HEK293 (cell line): ENCODE results near the gene COX10.
A peak's percentile ranks its signal among the peaks of the same experiment; 100 is the strongest.

ENCODE experiments used
- CTCF ChIP-seq: fragments of 450-650 bp; formaldehyde crosslinking; IDR thresholded peaks from 2 replicates; pipeline ENCODE4 v1.5.1; 2016; ENCODE audit warnings: missing biosample characterization, missing genetic modification characterization
- EGR2 ChIP-seq: fragments of 450-650 bp; formaldehyde crosslinking; IDR thresholded peaks from 2 replicates; pipeline ENCODE4 v1.5.1; 2016; ENCODE audit warnings: low read depth, missing biosample characterization, missing genetic modification characterization
- GLI2 ChIP-seq: fragments of 450-650 bp; formaldehyde crosslinking; IDR thresholded peaks from 2 replicates; pipeline ENCODE4; 2017; ENCODE audit warnings: missing biosample characterization, missing genetic modification characterization, low read depth, borderline replicate concordance
- GLIS2 ChIP-seq: fragments of 450-650 bp; formaldehyde crosslinking; IDR thresholded peaks from 2 replicates; pipeline ENCODE4 v1.5.1; 2016; ENCODE audit warnings: missing biosample characterization, missing genetic modification characterization
- IKZF3 ChIP-seq: fragments of 450-650 bp; IDR thresholded peaks from 2 replicates; pipeline ENCODE4 v1.5.0; 2018; ENCODE audit warnings: missing biosample characterization, mild to moderate bottlenecking, missing genetic modification characterization, moderate library complexity
- KLF1 ChIP-seq: fragments of 450-650 bp; formaldehyde crosslinking; IDR thresholded peaks from 2 replicates; pipeline ENCODE4 v1.5.1; 2016; ENCODE audit warnings: missing biosample characterization, missing genetic modification characterization
- KLF9 ChIP-seq: fragments of 450-650 bp; formaldehyde crosslinking; IDR thresholded peaks from 2 replicates; pipeline ENCODE4 v1.5.1; 2016; ENCODE audit warnings: missing biosample characterization, missing genetic modification characterization, low read depth
- OVOL3 ChIP-seq: fragments of 450-650 bp; formaldehyde crosslinking; IDR thresholded peaks from 2 replicates; pipeline ENCODE4 v1.5.1; 2016; ENCODE audit warnings: missing biosample characterization, missing genetic modification characterization
- RBAK ChIP-seq: fragments of 450-650 bp; formaldehyde crosslinking; IDR thresholded peaks from 2 replicates; pipeline ENCODE4 v1.5.1; 2016; ENCODE audit warnings: missing biosample characterization, missing genetic modification characterization
- SALL2 ChIP-seq: fragments of 450-650 bp; formaldehyde crosslinking; IDR thresholded peaks from 2 replicates; pipeline ENCODE4 v1.5.0; 2017; ENCODE audit warnings: missing biosample characterization, mild to moderate bottlenecking, missing genetic modification characterization, borderline replicate concordance
- SETDB1 ChIP-seq: IDR thresholded peaks from one replicate; pipeline ENCODE4 v1.6.1; 2017; ENCODE audit warnings: mild to moderate bottlenecking, low read length, moderate library complexity, mixed read lengths; ENCODE audit not compliant: insufficient read length
- SP7 ChIP-seq: fragments of 450-650 bp; formaldehyde crosslinking; IDR thresholded peaks from 2 replicates; pipeline ENCODE4 v1.5.1; 2016; ENCODE audit warnings: missing biosample characterization, missing genetic modification characterization
- TRIM28 ChIP-seq: IDR thresholded peaks from 2 replicates; pipeline ENCODE4 v1.6.1; 2011; ENCODE audit warnings: low read length, control low read depth, borderline replicate concordance
- ZBTB49 ChIP-seq: fragments of 450-650 bp; formaldehyde crosslinking; IDR thresholded peaks from 2 replicates; pipeline ENCODE4 v1.5.1; 2016; ENCODE audit warnings: missing biosample characterization, missing genetic modification characterization, low read depth
- ZNF112 ChIP-seq: fragments of 450-650 bp; formaldehyde crosslinking; IDR thresholded peaks from 2 replicates; pipeline ENCODE4 v1.5.0; 2017; ENCODE audit warnings: missing biosample characterization, missing genetic modification characterization
- ZNF132 ChIP-seq: fragments of 450-650 bp; formaldehyde crosslinking; IDR thresholded peaks from 2 replicates; pipeline ENCODE4 v1.5.1; 2017; ENCODE audit warnings: missing biosample characterization, missing genetic modification characterization, borderline replicate concordance
- ZNF148 ChIP-seq: fragments of 450-650 bp; formaldehyde crosslinking; IDR thresholded peaks from 2 replicates; pipeline ENCODE4 v1.5.0; 2017; ENCODE audit warnings: missing biosample characterization, missing genetic modification characterization, borderline replicate concordance
- ZNF175 ChIP-seq: fragments of 450-650 bp; formaldehyde crosslinking; IDR thresholded peaks from 2 replicates; pipeline ENCODE4 v1.5.1; 2016; ENCODE audit warnings: missing biosample characterization, missing genetic modification characterization
- ZNF248 ChIP-seq: fragments of 450-650 bp; formaldehyde crosslinking; IDR thresholded peaks from 2 replicates; pipeline ENCODE4 v1.5.1; 2017; ENCODE audit warnings: missing biosample characterization, missing genetic modification characterization
- ZNF350 ChIP-seq: fragments of 450-650 bp; formaldehyde crosslinking; IDR thresholded peaks from 2 replicates; pipeline ENCODE4 v1.5.0; 2017; ENCODE audit warnings: missing biosample characterization, mild to moderate bottlenecking, missing genetic modification characterization
- ZNF433 ChIP-seq: fragments of 450-650 bp; formaldehyde crosslinking; IDR thresholded peaks from 2 replicates; pipeline ENCODE4 v1.5.1; 2016; ENCODE audit warnings: missing biosample characterization, missing genetic modification characterization, low read depth
- ZNF513 ChIP-seq: fragments of 450-650 bp; IDR thresholded peaks from 2 replicates; pipeline ENCODE4 v1.5.1; 2018; ENCODE audit warnings: missing biosample characterization, missing genetic modification characterization
- ZNF585B ChIP-seq: fragments of 450-650 bp; formaldehyde crosslinking; IDR thresholded peaks from 2 replicates; pipeline ENCODE4 v1.5.1; 2016; ENCODE audit warnings: missing biosample characterization, missing genetic modification characterization
- ZNF623 ChIP-seq: fragments of 450-650 bp; formaldehyde crosslinking; IDR thresholded peaks from 2 replicates; pipeline ENCODE4 v1.5.1; 2016; ENCODE audit warnings: missing biosample characterization, missing genetic modification characterization
- ZNF704 ChIP-seq: fragments of 450-650 bp; formaldehyde crosslinking; IDR thresholded peaks from 2 replicates; pipeline ENCODE4 v1.5.1; 2016; ENCODE audit warnings: missing biosample characterization, missing genetic modification characterization
- ZNF791 ChIP-seq: fragments of 450-650 bp; formaldehyde crosslinking; IDR thresholded peaks from 2 replicates; pipeline ENCODE4 v1.5.1; 2016; ENCODE audit warnings: missing biosample characterization, missing genetic modification characterization
- ZNF837 ChIP-seq: fragments of 450-650 bp; formaldehyde crosslinking; IDR thresholded peaks from 2 replicates; pipeline ENCODE4 v1.5.1; 2016; ENCODE audit warnings: missing biosample characterization, missing genetic modification characterization
- ZSCAN5A ChIP-seq: fragments of 450-650 bp; formaldehyde crosslinking; IDR thresholded peaks from 2 replicates; pipeline ENCODE4 v1.5.1; 2016; ENCODE audit warnings: missing biosample characterization, missing genetic modification characterization

The COX10 gene

GRCh38 chr17:14069251-14070021, at the start of gene COX10 (continued):
- TF ChIP-seq CTCF (tag by site-specific recombination) (no peak), ZNF132 (tag by site-specific recombination) (no peak), ZNF623 (tag by site-specific recombination) (no peak), ZNF148 (tag by site-specific recombination) (no peak), ZSCAN5A (tag by site-specific recombination) (no peak), ZNF248 (tag by site-specific recombination) (no peak), ZNF112 (no peak), EGR2 (tag by site-specific recombination) (peak; percentile 47; the same call in 1 of the 2 replicates), ZNF585B (tag by site-specific recombination) (no peak), SP7 (tag by site-specific recombination) (peak; percentile 63), ZNF704 (tag by site-specific recombination) (no peak), ZNF791 (tag by site-specific recombination) (no peak), TRIM28 (no peak), ZBTB49 (tag by site-specific recombination) (no peak), ZNF513 (tag by site-specific recombination) (no peak), RBAK (no peak), GLI2 (no peak), OVOL3 (tag by site-specific recombination) (no peak), IKZF3 (no peak), ZNF350 (tag by site-specific recombination) (no peak), SETDB1 (no peak), ZNF837 (tag by site-specific recombination) (no peak), ZNF175 (tag by site-specific recombination) (no peak), KLF9 (tag by site-specific recombination) (peak; percentile 93), KLF1 (no peak), SALL2 (tag by site-specific recombination) (no peak), ZNF433 (tag by site-specific recombination) (no peak), GLIS2 (tag by site-specific recombination) (peak; percentile 74)
